ENCODE data around the gene TUSC2.

The TUSC2 gene, protein sequence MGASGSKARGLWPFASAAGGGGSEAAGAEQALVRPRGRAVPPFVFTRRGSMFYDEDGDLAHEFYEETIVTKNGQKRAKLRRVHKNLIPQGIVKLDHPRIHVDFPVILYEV

GRCh38 chr3:50327943-50328691, at the start of gene TUSC2:
TUSC2 (minus strand) TSS chr3:50328223; CDS start chr3:50328099, 124 bp downstream.
- H3K4me3 ChIP-seq (ENCODE audit: low read depth, low read length), result peak within 1 kb of the TSS; percentile 83
- DNase-seq (ENCODE audit: low read depth), result peak; percentile 97
- TF ChIP-seq, protein P1, sequence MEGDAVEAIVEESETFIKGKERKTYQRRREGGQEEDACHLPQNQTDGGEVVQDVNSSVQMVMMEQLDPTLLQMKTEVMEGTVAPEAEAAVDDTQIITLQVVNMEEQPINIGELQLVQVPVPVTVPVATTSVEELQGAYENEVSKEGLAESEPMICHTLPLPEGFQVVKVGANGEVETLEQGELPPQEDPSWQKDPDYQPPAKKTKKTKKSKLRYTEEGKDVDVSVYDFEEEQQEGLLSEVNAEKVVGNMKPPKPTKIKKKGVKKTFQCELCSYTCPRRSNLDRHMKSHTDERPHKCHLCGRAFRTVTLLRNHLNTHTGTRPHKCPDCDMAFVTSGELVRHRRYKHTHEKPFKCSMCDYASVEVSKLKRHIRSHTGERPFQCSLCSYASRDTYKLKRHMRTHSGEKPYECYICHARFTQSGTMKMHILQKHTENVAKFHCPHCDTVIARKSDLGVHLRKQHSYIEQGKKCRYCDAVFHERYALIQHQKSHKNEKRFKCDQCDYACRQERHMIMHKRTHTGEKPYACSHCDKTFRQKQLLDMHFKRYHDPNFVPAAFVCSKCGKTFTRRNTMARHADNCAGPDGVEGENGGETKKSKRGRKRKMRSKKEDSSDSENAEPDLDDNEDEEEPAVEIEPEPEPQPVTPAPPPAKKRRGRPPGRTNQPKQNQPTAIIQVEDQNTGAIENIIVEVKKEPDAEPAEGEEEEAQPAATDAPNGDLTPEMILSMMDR (conservative IDR thresholded peaks at IDR 0.05; ENCODE audit: low read depth, low read length), result no peak

GRCh38 chr3:50375258-50375931, 47.4 kb upstream of the TUSC2 start:
- DNase-seq (ENCODE audit: low read depth), result no peak
- TF ChIP-seq, protein P1 (conservative IDR thresholded peaks at IDR 0.05; ENCODE audit: low read depth, low read length), result peak; percentile 10
- no peak overlapping the region for H3K4me3 ChIP-seq (ENCODE audit: low read depth, low read length)

- TF ChIP-seq, protein P1 (conservative IDR thresholded peaks at IDR 0.05; ENCODE audit: low read depth, low read length), result no peak
- no peak overlapping the region for H3K4me3 ChIP-seq (ENCODE audit: low read depth, low read length)
- no peak for DNase-seq (ENCODE audit: low read depth)
Observed at GRCh38 chr3:50374363-50375257, 46.6 kb upstream of the TUSC2 start.

GRCh38 chr3:50373146-50374051, 45.4 kb upstream of the TUSC2 start:
- no peak for DNase-seq (ENCODE audit: low read depth)
- H3K4me3 ChIP-seq (ENCODE audit: low read depth, low read length), result no peak overlapping the region
- TF ChIP-seq, protein P1 (conservative IDR thresholded peaks at IDR 0.05; ENCODE audit: low read depth, low read length), result no peak

DNA sequence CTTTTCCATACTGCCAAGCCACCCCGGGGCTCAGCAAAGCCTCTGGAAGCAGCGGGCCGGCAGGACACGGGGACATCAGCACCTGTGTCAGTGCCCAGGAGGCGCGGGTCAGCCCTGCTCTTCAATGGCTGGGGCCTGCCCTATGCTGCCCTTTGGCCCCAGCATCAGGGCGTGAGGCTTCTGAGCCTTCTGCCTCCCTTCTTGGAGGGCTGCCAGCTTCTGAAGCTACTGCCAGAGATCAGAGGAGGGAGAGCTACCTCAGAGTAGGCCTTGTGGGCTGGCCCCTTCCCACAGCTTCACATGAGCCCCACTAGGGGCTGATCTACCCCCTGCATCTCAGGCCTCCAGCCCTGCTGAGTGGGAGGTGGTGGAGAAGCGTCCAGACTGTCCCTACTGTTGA, 44.3 kb upstream of the TUSC2 start:
- TF ChIP-seq, protein P1 (conservative IDR thresholded peaks at IDR 0.05; ENCODE audit: low read depth, low read length), result no peak
- no peak overlapping the region for H3K4me3 ChIP-seq (ENCODE audit: low read depth, low read length)
- no peak for DNase-seq (ENCODE audit: low read depth)

Measured in choroid plexus epithelial cell (primary cell).